ENCODE measurements around the gene HOXA3.

HOXA3 gene

GRCh38 chr7:27145914-27146412, 6.4 kb downstream of the HOXA3 start:
- DNase-seq (ENCODE audit: low read depth in 1 of 2, low spot score in 1 of 2) = no peak

- DNase-seq (ENCODE audit: low read depth in 1 of 2, low spot score in 1 of 2) = no peak
Measured at GRCh38 chr7:27145165-27145913, 7.0 kb downstream of the HOXA3 start.

- DNase-seq (ENCODE audit: low read depth in 1 of 2, low spot score in 1 of 2) = no peak
Measured at GRCh38 chr7:27144781-27145164, 7.6 kb downstream of the HOXA3 start.

GRCh38 chr7:27143950-27144780, 8.2 kb downstream of the HOXA3 start:
- no peak for DNase-seq (ENCODE audit: low read depth in 1 of 2, low spot score in 1 of 2)

GRCh38 chr7:27143023-27143949, 9.1 kb downstream of the HOXA3 start, which contains the start of gene HOXA5:
HOXA5 (minus strand) TSS chr7:27143681; CDS start chr7:27143607, 74 bp downstream.
- no peak for DNase-seq (ENCODE audit: low read depth in 1 of 2, low spot score in 1 of 2)

GRCh38 chr7:27142580-27143022, 9.8 kb downstream of the HOXA3 start:
- no peak for DNase-seq (ENCODE audit: low read depth in 1 of 2, low spot score in 1 of 2)

GRCh38 chr7:27141923-27142579, 10.3 kb downstream of the HOXA3 start:
- DNase-seq (ENCODE audit: low read depth in 1 of 2, low spot score in 1 of 2) = no peak

- DNase-seq (ENCODE audit: low read depth in 1 of 2, low spot score in 1 of 2) = no peak
Measured at GRCh38 chr7:27141137-27141922, 11.1 kb downstream of the HOXA3 start.

- no peak for DNase-seq (ENCODE audit: low read depth in 1 of 2, low spot score in 1 of 2)
Measured at GRCh38 chr7:27140126-27140857, 12.1 kb downstream of the HOXA3 start.

- no peak for DNase-seq (ENCODE audit: low read depth in 1 of 2, low spot score in 1 of 2)
Measured at GRCh38 chr7:27139334-27140125, 12.9 kb downstream of the HOXA3 start.

GRCh38 chr7:27138985-27139333, 13.4 kb downstream of the HOXA3 start:
- no peak for DNase-seq (ENCODE audit: low read depth in 1 of 2, low spot score in 1 of 2)

GRCh38 chr7:27138472-27138871, 13.9 kb downstream of the HOXA3 start:
- no peak for DNase-seq (ENCODE audit: low read depth in 1 of 2, low spot score in 1 of 2)

GRCh38 chr7:27137640-27138315, 14.6 kb downstream of the HOXA3 start:
- no peak for DNase-seq (ENCODE audit: low read depth in 1 of 2, low spot score in 1 of 2)

GRCh38 chr7:27134392-27134791, 18.0 kb downstream of the HOXA3 start:
- no peak for DNase-seq (ENCODE audit: low read depth in 1 of 2, low spot score in 1 of 2)

- DNase-seq (ENCODE audit: low read depth in 1 of 2, low spot score in 1 of 2) = no peak
Measured at GRCh38 chr7:27133409-27134231, 18.8 kb downstream of the HOXA3 start.

GRCh38 chr7:27132978-27133377, 19.4 kb downstream of the HOXA3 start:
- DNase-seq (ENCODE audit: low read depth in 1 of 2, low spot score in 1 of 2) = no peak

GRCh38 chr7:27132214-27132613, 20.2 kb downstream of the HOXA3 start:
- no peak for DNase-seq (ENCODE audit: low read depth in 1 of 2, low spot score in 1 of 2)

All from activated T-helper 1 cell treated with anti-CD3 and anti-CD28 coated beads, Interleukin-2, amount 50 U/mL, for 16 hours (primary cell).